ENCODE data around the gene XYLB.
A peak's percentile ranks its signal among the peaks of the same experiment; 100 is the strongest.
"Not testable (repeated sequence)": the region's sequence is repeated elsewhere in the genome, so short reads cannot be mapped to it uniquely, and the experiment has no call there.

The XYLB gene

DNA sequence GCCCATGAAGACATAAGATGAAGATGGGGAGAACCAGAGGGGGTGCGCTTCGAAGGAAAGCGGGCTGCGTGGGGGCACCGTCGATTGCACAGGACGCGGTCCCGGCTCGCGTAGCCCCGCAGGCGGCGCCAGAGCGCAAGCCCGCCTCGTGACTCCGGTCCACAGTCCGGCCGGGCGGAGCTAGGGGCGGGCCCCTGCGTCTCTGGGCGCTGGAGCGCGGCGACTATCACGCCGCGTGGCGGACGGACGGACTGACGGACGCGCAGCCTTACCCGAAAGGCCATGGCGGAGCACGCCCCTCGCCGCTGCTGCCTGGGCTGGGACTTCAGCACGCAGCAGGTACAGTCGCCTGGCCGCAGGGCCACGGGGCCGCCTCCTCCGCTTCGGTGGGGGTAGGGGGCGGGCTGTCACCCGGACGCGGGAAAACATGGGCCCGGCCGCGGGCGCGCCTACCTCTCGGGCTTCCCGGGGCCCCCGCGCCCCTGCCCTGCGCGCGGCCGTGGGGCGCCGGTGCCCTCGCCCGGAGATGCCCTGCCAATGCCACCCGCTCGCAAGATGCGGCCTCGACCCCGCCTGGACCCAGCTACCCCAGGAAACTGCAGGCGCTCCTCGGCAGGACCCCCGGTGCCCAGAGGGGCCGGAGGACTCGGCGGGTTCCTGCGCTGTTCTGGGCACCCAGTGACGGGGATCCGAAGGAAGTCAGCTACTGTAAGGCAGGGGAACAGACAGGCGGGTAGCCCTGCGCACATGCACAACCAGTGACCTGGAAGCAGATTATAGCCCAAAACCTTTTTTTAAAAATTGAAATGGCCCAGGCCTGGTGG is at the start of gene XYLB:
Gene XYLB (plus strand): TSS at position 199 of the 824 bp plus-strand sequence. CDS start 84 bp downstream, at position 283.
- Histone ChIP-seq H3K4me3 (peak within 1 kb of the TSS; percentile 53 to 82 (median 79)), H3K27ac (peak within 1 kb of the TSS; percentile 3 to 81 (median 62))

DNA sequence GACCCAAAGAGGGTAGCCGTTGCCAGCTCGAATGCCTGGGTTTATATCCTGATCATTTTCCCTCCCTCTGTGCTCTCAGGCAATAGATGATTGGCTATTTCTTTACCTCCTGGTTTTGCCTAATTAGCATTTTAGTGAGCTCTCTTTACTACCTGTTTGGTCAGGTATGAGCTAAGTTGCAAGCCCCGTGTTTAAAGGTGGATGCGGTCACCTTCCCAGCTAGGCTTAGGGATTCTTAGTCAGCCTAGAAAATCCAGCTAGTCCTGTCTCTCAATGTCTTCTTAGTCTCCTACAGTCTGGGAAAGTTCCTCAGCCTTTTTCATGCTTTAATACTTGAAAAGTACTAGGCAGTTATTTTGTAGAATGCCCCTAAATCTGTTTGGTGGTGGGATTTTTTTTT is 49.5 kb upstream of the XYLB start:
- not testable (repeated sequence) for H3K4me3 ChIP-seq, H3K27ac ChIP-seq

DNA sequence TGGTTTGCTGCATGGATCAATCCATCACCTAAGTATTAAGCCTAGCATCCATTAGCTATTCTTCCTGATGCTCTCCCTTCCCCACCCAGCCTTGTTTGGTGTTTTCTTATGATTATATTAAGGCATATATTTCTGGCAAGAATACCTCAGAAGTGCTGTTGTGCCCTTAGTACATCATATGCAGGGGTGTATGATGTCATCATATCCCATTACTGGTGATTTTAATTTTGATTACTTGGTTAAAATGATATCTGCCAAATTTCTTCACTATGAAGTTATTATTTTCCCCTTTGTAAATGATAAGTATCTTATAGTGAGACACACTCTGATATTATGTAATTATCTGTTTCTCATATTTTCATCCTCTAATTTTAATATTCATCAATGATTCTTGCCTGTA is 49.0 kb upstream of the XYLB start:
- Histone ChIP-seq H3K4me3 (no peak overlapping the region), H3K27ac (peak overlapping the region in 1 of 21 experiments; percentile 17)

DNA sequence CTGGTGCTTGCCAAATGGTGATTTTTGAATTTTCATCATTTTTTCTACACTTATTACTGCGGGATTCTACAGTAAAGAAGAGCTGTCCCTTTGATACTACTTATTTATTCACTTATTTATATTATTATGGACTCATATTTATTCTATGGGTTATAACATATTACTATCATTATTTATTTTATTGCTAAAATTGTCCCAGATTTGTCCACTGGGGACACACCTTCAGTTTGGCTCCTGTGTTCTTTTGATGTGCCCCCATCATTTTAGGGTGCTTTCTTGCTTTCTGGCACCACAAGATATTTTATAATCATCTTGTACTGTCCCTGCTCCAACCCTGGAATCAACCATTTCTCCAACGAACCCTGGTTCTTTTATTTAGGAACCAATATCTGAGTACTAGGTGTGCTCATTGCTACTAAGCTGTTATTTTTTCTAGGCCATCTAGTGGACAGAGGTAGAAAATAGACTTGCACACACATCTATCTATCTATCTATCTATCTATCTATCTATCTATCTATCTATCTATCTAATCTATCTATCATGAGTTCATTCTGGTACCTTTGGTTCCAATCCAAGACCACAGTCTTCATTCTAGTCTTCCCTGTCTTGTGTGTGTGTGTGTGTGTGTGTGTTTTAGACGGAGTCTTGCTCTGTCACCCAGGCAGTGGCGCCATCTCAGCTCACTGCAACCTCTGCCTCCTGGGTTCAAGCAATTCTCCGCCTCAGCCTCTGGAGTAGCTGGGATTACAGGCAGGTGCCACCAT is 48.5 kb upstream of the XYLB start:
- Histone ChIP-seq H3K4me3 (no peak overlapping the region), H3K27ac (no peak overlapping the region)

DNA sequence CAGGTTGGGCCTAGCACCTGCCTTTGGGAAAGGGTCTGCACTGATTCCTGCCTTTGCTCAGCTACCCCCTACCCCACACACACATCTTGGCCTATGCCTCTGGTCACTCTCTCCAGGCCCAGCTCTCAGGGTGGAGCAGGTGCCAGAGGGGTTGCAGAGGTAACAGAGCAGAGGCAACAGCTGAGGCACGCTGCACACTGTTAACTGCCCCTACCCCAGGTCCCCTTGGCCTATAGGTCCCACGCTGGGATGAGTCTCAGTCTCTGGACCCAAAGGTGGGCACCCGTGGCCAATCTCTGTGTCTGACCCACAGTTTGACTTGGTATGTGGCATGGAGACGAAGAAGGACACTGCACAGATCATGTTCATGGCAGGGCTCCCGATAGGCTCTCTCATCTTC is 39.6 kb upstream of the XYLB start:
- no peak overlapping the region for H3K4me3 ChIP-seq

DNA sequence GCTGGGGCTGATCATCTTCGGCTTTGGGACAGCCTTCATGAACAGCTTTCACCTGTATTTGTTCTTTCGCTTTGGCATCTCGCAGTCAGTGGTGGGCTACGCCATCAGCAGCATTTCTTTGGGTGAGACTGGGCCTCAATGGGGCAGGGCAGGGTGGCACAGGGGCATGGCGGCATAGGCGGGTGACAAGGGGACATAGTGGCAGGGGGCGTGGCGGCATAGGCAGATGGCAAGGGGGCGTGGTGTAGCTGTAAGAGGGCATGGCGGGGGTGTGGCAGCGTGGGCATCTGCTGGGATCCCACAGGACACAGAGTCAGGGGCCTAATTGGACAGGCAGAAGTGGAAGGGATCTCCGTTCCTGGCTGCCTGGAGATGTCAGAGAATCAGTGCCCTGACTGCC is 39.0 kb upstream of the XYLB start:
- no peak overlapping the region for H3K27ac ChIP-seq
- H3K4me3 ChIP-seq: no peak overlapping the region

More for the DNA sequence above, 39.6 kb upstream of the XYLB start:
- H3K27ac ChIP-seq: no peak overlapping the region

DNA sequence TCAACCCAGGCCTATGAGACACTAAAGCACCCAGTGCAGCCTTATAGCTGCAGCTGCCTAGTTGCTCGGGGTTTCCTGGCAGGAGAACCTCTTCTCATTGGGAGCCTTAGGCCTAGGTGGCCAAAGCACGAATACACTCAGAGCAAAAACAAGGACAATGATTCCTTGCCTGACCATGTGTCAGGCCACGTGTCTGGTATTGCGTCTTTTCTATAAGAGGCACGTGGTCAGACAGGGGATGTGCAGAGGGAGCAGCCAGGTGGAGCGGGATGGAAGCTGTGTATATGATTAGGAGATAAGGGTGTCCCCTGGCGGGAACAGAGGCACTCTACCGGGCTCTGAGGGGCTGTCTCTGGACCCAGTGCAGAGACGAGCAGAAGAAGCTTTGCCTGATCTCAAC is 38.1 kb upstream of the XYLB start:
- H3K27ac ChIP-seq: no peak overlapping the region
- no peak overlapping the region for H3K4me3 ChIP-seq

DNA sequence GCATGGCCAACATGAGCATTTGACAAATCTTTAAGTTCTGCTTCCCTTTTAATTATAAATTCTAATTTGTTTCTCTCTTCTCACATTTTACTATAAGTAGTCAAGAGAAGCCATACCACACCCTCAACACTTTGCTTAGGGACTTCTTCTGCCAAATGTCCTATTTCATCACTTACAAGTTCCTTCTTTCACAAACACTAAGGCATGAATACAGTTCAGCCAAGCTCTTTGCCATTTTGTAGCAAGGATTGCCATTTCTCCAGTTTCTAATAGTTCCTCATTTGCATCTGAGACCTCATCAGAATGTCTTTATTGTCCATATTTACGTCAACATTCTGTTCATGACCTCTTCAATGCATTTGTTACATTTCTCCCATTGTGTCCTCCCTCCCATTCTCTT is 35.1 kb upstream of the XYLB start:
- no peak overlapping the region for H3K27ac ChIP-seq

DNA sequence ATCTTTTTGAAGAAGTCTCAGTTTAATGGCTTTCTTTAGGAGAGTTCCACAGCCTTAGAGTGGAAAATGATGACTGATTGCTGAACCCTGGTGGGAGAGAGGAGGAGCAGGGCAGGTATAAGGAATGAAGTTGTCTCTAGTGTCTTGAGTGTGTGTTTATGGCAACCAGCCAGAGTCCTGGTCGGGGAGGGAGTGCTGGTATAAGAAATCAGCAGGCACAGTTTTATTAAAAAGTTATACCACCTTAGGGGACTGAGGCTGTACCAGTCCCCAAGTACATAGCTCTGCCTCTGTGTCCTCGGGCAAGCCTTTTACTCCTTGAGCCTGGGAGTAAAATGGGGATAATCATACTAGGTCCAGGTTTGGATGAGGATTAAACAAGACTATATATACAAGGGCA is 34.6 kb upstream of the XYLB start:
- H3K4me3 ChIP-seq: no peak overlapping the region
- H3K27ac ChIP-seq: no peak overlapping the region

More for the DNA sequence above, 35.1 kb upstream of the XYLB start:
- H3K4me3 ChIP-seq: no peak overlapping the region

DNA sequence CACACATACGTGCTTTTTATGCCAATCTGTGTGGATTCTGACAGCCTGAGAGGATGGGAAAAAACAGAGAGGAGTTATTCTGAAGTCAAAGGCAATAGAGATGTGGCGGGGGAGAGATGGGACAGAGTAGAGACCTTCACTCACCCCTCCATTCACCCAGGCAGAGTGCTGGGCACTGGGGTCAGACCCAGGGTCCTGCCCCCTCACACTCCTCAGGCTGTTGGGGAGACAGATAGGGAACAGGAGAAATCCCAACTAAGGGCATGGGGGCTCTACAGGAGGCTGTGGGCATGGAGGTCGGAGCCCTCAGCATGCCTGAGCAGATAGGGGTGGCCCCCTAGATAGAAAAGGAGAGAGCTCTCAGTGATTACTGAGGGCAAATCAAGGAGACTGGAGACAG is 34.2 kb upstream of the XYLB start:
- H3K27ac ChIP-seq: no peak overlapping the region

DNA sequence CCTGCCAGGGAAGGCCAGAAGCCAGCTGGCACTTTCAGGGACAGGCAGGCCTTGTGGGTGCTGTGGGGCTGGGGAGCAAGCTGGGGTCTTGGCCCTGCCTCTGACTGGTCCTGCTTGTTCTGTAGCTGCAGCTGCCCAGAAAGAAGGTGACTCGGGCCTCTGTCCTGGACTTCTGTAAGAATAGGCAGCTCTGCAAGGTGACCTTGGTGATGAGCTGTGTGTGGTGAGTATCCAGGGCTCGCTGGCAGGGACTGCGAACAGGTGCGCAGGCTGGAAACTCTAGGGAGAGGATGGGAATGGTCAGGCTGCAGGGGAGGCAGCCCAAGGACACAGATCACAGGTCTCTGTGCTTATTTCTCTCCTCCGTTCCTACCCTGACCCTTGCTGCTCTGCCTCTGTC is 33.3 kb upstream of the XYLB start:
- Histone ChIP-seq H3K4me3 (no peak overlapping the region), H3K27ac (no peak overlapping the region)

More for the DNA sequence above, 34.2 kb upstream of the XYLB start:
- H3K4me3 ChIP-seq: no peak overlapping the region

DNA sequence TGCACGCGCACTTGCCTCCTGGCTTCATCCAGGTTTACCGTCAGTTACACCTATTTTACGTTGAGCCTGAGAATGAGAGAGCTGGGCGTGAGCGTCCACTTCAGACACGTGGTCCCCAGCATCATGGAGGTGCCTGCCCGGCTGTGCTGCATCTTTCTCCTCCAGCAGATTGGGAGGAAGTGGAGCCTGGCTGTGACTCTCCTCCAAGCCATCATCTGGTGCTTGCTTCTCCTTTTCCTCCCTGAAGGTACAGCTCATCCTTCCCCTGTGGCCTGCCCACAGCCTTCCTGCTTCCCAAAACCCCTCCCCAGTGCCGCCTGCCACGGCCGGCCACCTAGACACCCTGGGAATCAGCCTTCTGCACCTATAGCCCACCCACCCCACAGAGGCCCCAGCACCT is 32.9 kb upstream of the XYLB start:
- Histone ChIP-seq H3K4me3 (no peak overlapping the region), H3K27ac (no peak overlapping the region)

DNA sequence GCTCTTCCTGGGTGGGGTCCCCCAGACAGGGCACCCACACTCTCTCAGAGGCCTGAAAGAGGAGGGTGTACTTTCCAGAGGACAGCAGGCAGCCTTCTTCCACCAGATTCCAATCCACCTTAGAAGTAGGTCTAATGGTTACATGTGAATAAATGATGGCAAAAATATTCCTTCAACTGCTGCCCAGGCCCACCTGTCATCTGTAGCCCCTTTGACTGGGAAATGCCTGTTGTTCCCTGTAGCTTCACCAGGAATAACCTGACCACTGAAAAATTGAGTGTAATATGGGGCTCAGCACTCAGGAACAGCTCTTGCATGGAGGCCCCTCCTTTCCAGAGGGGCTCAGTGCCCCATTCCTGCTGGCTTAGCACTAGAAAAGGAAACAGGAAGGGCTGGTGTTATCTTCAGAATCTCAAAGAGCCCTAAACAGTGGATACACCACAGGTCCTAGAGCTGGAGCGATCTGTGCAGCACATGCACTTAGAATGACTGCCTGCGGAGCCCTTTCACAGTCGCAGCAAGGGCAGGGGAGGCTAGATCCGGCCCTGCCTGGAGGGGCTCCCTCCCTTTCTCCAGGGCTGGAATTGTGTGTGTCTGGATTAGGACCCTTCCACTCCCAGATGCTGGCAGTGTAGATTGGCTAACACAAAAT is 32.3 kb upstream of the XYLB start:
- H3K4me3 ChIP-seq: no peak overlapping the region

DNA sequence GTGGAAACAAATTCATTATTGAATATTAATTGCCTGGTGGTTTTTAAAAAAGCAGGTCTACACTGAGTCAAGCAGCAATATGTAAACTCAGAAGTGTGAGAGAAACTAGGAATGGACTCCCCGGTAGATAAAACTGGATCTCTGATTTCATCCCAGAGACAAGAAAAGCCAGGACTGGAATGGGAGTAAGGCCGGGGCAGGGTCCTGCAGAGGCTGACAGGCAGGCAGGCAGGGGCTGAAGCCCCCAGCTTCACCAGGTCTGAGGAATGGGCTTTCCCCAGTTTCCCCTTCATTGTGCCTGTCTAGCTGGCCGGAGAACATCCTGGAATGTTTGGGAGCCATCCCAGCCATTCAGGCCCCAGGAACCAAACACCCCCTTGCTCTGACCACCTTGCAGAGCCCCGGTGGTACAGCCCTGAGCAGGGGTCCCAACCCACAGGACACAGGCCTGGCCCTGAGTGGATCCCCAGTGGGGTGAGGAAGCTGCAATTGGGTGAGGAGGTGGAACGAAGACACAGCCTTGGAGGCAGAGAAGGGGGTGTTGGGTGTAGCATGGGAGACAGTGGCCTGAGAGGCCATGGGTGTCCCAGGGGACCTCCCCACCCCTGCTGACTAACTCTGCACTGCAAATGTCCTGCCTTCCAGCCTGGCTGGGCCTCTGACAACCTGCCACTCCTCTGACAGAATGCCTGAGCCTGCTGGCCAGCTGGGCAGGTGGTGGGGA is 31.7 kb upstream of the XYLB start:
- no peak overlapping the region for H3K27ac ChIP-seq
- H3K4me3 ChIP-seq: no peak overlapping the region

More for the DNA sequence above, 32.3 kb upstream of the XYLB start:
- H3K27ac ChIP-seq: no peak overlapping the region

DNA sequence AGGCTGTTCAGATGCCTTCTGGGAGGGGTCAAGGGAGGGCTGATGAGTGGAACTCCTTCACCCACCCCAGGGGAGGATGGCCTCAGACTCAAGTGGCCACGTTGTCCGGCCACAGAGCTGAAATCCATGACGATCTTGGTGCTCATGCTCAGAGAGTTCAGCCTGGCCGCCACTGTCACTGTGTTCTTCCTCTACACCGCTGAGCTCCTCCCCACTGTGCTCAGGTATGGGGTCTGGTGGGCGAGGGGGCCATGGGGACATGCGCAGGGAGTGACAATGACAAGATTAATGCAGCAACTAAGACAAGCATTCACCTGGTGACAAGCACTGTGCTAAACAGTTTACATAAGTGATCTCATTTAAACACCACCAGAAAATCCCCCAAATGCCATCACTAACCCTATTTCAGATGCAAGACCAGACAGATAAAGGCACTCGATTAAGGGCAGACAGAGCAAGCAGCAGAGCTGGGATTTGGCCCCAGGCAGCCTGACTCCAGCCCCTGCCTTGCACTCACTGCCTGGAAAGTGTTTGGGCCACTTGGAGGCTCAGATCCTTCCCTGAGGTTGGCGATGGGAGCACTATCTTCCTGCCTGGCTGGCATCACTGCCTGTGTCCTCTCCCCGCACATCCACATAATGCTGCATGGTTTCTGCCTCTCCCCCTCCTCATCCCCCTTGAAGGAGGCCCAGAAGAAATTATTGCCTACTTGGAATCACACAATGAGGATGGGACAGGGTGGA is 30.9 kb upstream of the XYLB start:
- no peak overlapping the region for H3K27ac ChIP-seq

DNA sequence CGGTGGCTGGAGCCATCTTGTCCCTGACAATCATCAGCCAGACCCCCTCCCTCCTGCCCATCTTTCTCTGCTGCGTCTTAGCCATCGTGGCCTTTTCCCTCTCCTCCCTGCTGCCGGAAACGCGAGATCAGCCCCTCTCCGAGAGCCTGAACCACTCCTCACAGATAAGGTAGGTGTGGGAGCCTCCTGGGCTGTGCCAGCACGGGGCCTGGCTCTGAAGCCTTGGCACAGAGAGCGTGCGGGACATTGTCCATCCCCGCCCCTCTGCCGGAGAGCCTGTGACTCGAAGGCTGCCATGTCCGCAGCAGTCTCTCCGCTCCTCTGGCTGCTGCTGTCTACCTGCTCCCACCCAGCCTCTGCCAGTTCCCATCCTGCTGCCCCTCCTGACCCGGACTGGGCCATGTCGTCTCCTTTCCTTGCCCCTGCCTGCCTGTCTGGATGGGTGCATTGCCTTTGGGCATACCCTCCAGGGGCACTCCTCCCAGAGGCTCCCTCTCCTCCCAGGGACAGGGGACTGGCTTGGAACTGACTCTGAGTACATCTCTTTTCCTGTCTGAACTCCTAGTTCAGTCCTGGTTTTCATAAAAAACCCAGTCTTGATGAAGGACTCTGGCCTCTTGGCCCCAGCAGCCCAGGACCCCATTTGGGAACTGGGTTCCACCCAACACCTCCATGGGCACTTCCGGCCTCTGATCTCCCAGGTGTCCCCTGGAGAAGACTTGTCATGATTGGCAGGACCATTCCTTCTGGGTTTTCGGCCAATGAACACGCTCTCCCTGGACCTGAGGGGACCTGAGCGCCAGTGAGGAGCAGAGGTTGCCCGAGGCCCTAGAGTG is 30.0 kb upstream of the XYLB start:
- no peak overlapping the region for H3K4me3 ChIP-seq
- H3K27ac ChIP-seq: no peak overlapping the region

More for the DNA sequence above, 30.9 kb upstream of the XYLB start:
- H3K4me3 ChIP-seq: no peak overlapping the region

DNA sequence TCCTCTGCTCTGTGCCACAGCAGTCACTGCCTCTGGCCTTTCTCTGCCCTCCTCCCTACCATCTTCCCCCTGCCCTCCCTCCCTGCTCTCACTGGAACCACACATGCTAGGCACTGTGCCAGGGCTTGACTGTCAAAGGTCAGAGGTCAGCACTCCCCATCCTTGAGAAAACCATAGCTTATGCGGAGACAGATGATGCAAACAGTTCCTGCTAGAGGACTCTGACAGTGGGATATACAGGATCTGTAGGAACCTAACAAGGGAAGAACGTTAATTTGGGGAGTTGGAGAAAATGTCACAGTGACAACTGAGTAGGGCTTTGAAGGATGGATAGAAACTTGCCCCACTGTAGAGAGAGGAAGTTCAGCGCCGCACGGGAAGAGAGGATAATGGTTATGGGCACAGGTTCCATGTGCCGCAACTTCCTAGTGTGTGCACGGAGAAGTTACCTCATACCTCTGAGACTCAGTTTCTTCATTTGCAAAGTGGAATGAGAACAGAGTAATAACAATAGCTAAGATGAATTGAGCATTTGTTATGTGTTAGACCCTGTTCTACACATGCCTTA is 29.3 kb upstream of the XYLB start:
- Histone ChIP-seq H3K27ac (no peak overlapping the region), H3K4me3 (no peak overlapping the region)

Measured in skin epidermis (tissue), 12 donors.